ENCODE measurements around the gene TP73.

Gene TP73

DNA sequence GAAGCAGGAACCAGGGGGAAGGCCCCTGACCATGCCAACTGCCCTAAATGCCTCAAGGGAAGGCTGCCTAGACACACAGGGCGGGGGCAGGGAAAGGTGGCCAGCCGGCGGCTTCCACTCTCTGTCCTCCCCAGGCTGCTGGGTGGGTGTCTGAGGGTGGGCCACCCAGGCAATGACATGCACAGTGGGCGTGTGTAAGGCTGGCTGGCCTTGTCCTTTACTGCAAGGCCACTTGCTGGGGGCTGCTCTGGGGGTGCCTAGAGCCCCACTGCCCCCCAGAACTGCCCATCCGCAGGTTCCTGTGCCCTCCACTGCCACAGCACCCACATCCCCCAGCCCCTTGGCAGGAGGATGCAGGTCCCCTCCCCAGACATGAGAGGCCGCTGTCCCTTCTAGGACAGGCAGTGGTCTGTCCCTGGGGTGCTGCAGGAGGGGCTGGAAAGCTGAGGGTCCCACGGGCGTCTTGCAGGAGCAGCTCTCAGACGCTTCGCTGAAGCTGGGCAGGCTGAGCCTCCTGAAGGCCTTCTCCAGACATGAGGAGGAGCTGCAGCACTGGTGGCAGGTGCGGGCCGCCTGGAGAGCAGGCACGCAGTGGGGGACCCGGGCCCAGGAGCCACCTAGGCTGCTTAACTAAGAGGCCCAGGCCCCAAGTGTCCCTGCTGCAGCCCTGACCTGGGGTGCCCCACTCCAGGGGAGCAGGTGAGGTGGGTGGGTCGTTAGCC is 110.0 kb downstream of the TP73 start:
- no peaks in the 10 kb centered on the region for H3K4me1 Mint-ChIP-seq
- H3K27ac Mint-ChIP-seq = no peak overlapping the region
- H3K4me3 Mint-ChIP-seq = no peak overlapping the region
- no peak for DNase-seq
- H3K27me3 Mint-ChIP-seq = peaks cover 25% of the 10 kb centered on the region
- no peaks in the 10 kb centered on the region for H3K9me3 Mint-ChIP-seq
- no peak for ATAC-seq

DNA sequence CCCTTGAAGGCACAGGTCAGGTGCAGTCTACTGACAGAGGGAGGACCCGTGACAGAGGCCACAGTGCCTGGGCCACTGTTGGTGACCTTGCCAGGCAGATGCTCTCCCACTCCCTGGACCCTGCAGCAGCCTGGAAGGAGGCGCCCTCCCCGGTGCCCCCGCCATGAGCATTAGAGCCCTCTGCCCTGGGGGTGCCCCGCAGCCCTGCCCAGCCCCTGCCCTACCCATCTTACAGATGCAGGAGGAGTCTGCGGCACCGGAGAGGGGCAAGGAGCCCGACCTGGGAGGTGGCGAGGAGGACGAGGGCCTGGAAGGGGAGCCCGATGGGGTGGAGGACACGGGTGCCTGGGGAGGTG is 110.5 kb downstream of the TP73 start:
- ATAC-seq (peak; percentile 45), DNase-seq (no peak)
- Mint-ChIP-seq H3K27me3 (peaks cover 25% of the 10 kb centered on the region), H3K4me1 (no peaks in the 10 kb centered on the region), H3K9me3 (no peaks in the 10 kb centered on the region), H3K4me3 (no peak overlapping the region), H3K27ac (no peak overlapping the region)

DNA sequence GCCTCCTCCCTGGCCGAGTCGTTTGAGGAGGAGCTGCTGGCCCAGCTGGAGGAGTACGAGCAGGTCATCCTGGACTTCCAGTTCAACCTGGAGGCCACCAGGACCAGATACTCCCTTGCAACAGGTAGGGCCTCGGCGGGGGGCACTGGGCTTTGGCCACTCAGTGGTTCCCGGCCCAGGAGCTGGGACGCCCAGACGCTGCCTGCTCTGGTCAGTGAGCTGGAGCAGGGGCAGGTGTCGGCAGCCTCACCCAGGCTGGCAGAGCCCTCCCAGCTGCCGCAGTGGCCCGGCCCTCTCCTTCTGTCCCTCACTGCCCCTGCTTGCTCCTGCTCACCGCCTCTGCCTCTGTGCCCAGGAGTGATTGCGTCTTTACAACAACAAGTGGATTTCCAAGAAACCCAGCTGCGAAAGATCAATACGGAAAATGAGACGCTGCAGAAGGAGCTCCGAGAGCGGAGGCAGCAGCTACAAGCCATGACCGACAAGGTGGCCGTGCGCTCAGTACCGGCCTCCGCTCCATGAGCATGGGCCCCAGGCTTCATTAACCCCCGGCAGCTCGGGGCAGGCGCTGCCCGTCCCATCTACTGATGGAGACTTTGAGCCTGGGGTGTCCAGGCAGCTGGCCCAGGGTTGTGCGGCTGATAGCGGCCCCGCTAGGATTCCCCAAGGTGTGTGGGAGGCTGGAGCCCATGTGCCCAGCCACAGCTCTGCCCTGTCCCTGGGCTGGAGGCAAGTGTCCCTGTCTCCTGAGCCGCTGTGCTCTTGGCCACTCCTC is 111.2 kb downstream of the TP73 start:
- Mint-ChIP-seq H3K27me3 (peaks cover 25% of the 10 kb centered on the region), H3K4me1 (no peaks in the 10 kb centered on the region), H3K4me3 (no peak overlapping the region), H3K9me3 (no peaks in the 10 kb centered on the region), H3K27ac (no peak overlapping the region)
- ATAC-seq (no peak), DNase-seq (no peak)

DNA sequence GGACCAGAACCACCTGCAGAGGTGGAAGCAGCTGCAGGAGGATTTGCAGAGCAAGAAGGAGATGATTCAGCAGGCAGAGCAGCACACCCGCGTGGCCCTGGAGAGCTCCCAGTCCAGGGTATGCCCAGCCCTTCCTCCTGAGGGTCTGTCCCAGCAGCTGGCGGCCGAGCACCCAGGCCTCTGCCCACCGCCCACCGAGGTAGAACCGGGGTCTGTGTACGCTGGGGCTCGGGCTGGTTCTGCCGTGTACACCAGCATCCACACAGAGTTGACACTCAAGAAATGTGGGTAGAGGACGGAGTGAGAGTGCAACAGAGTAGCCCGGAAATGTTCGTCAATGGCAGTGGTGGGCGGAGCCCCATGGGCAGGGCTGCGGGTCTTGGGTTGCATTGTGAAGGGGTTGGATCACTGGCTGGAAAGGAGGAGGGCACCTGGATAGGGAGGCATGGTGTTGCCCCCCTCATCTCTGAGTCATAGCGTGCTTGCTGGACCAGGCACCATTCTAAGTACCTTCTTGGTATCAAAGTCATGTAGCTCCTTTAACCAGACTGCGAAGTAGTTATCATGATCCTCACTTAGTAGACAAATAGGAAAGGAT is 115.1 kb downstream of the TP73 start:
- Mint-ChIP-seq H3K4me3 (no peak overlapping the region), H3K27ac (no peak overlapping the region)

DNA sequence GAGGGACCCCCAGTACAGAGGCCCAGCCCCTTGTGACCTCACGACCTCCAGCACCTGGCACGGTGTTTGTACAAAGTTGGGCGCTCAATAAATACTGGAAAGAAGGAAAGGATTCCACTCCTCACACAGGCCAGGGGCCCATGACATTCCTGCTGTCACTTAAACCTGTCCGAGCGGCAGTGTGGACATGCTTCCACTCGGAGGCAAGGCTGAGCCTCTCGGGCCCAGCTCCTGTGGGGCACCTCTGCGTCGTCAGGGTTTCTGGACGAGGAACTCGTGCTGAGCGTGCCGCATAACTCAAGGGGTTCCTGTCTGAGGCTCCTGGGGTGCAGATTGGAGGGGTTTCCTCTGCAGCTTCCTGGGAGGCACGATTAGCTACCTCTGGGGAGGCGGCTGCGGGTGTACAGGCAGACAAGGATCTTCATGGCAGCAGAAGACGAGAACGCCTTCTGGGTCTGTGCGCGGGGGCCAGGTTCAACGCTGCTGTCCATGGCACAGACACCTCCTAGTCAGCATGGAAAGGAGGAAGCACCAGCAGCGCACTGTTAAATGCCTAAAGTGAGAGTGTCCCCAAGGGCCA is 116.6 kb downstream of the TP73 start:
- no peak for DNase-seq
- Mint-ChIP-seq H3K27me3 (no peaks in the 10 kb centered on the region), H3K9me3 (no peaks in the 10 kb centered on the region), H3K4me1 (peaks cover 26% of the 10 kb centered on the region), H3K4me3 (no peak overlapping the region), H3K27ac (no peak overlapping the region)
- no peak for ATAC-seq

More for the DNA sequence above, 115.1 kb downstream of the TP73 start:
- ATAC-seq = no peak
- no peak for DNase-seq
- H3K9me3 Mint-ChIP-seq = no peaks in the 10 kb centered on the region
- H3K4me1 Mint-ChIP-seq = peaks cover 18% of the 10 kb centered on the region
- no peaks in the 10 kb centered on the region for H3K27me3 Mint-ChIP-seq

DNA sequence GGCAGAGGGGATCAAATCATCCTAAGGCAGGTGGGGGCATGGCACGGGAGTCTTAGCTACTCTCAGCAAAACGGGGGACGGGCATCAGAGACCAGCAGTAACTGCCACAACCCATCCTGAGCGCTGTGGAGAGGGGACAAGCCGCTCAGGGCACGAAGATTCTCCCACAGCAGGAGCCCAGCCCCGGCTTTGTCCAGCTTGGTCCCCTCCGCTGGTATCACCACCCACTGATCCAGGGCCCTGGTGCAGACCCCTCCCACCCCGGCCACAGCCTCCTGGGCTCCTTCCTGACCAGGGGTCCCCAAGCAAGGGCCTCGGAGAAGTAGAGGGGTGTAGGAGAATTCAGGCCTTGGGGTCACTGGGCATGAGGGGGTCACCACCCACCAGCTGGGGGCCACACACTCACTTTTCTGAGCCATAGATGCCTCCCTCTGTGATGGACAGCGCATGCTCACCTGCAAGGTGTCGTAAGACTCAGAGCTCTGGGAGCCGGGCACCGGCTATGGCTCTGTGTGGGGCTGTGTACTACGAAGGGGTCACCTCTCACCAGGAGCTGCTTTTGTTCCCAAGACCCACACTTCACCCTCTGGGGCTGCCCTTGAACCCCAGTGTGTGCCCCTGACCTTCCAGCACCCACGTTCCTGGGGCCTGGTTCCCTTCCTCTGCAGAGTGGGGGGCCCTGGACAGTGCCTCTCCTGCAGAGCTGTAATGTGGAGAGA is 117.9 kb downstream of the TP73 start:
- H3K4me1 Mint-ChIP-seq = peaks cover 27% of the 10 kb centered on the region
- no peak for DNase-seq
- ATAC-seq = no peak
- peak overlapping the region in 1 of 2 donors; percentile 89 for H3K27ac Mint-ChIP-seq
- no peaks in the 10 kb centered on the region for H3K9me3 Mint-ChIP-seq
- peak overlapping the region; percentile 45 to 80 for H3K4me3 Mint-ChIP-seq
- H3K27me3 Mint-ChIP-seq = no peaks in the 10 kb centered on the region

DNA sequence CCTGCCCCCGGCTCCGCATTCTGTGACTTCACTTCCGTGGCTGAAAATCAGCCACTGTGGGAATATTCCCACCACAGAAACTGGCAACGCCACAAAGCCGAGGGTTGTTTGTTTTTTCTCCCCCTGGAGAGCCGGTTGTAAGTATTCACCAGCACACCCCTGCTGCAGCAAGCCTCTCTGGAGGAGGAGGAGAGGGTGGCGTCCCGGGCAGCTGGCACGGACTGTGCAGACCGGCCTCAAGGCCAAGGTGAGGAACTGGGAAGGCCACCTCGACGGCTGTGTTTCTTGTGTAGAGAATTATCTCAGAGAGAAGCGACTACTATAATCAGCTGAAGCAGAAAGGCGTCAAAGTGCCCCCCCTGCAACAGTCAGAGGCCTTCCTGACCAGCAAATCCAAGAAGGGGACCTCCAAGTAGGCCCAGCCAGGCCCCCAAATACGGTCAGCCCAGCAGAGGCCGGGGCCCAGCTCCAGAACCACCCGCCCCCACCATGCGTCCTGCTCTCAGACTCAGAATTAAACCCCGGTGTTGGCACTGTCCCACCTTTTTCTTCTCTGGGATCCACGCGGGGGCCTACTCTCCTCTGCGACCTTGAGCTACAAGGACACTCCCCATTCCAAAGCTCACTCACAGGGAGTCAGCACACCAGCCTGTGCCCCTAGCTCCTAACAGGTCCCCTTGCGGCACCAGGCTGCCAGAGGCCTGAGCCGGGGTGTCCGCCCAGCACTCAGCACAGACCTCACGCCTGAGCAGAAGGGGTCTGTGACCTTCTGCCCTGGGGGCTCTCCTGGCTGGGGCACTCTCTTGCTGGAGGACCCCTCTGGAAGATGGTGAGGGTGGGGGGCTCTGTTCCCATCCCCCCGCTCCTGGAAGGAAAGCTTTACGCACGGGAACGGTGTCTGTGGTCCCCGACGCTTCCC is 119.1 kb downstream of the TP73 start:
- H3K4me1 Mint-ChIP-seq = peaks cover 39% of the 10 kb centered on the region
- peak; percentile 4 for ATAC-seq
- H3K27me3 Mint-ChIP-seq = no peaks in the 10 kb centered on the region
- H3K27ac Mint-ChIP-seq = peak overlapping the region; percentile 65 to 85
- H3K4me3 Mint-ChIP-seq = peak overlapping the region; percentile 80 to 90
- no peaks in the 10 kb centered on the region for H3K9me3 Mint-ChIP-seq
- DNase-seq = no peak

DNA sequence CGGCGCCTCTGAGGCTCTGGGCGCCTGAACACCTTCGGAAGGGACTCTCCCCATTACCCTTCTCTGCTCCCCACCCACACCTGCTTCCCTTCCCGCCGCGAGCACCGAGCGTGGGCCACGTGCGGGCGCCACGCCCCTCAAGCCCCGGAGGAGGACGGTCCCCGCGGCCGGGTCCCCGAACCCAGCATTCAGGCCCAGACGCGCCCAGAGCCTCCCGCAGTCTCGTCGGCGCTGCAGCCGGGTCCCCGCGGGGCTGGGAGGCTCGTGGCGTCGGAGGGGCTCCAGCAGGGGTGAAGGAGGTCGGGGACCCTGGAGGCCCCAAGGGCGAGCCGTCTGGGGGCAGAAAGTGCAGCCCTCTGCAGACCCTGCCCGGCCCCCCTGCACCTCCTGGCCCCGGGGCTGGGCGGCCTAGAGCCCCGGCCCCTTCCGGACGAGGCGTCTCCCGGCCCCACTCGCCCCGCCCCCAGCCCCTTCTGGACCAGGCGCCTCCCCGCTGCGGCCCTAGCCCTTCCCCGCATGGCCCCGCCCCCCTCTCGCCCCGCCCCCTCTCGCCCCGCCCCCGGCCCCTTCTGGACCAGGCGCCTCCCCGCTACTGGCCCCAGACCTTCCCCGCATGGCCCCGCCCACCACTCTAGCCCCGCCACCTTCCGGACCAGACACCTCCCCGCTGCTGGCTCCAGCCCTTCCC is 119.9 kb downstream of the TP73 start:
- Mint-ChIP-seq H3K4me1 (peaks cover 39% of the 10 kb centered on the region), H3K27me3 (no peaks in the 10 kb centered on the region), H3K9me3 (no peaks in the 10 kb centered on the region), H3K4me3 (peak overlapping the region; percentile 80 to 90), H3K27ac (peak overlapping the region; percentile 65 to 85)
- DNase-seq = peak; percentile 80 to 88
- peak; percentile 80 for ATAC-seq

DNA sequence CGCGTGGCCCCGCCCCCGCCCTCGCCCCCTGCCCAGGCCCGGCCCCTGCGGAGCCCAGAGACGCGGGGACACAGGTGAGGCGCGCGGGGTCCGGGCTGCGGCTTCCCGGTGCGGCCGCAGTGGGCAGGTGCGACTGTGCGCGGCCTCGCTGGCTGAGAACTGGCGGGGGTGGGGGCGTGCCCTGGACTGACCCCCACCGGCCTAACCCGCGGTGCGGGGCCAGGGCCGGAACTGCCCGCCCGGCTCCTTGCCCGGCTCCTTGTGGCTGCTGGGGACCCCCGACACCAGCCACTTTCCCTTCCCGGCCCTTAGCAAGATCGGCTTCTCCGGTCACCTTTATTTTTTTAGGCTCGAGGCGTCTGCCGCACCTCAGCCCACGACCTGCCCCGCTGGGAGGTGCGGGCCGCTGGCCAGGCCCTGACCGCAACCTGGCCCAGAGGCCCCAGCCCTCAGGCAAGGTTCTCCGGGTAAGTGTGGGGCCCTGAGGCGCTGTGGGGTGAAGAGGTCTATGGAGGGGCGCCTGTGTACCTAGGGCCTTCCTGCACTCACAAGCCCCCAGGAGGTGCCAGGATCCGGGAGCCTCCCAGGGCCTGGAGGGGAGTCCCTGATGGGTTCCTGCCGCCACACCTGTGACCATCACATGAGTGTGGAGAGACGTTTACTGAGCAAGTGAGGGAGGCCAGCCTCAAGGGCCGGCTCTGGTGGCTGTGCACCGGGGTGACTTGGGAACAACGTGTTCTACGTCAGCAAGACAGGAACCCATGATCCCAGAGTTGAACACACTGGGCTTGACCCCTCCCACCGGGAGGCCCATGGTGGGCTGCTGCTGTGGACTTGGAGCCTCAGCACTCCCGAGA is 120.6 kb downstream of the TP73 start, which contains the start of gene SMIM1:
Gene SMIM1, plus strand, starts transcription at position 35 of the 857 bp plus-strand sequence. CDS start 2,625 bp downstream, outside the sequence.
- Mint-ChIP-seq H3K27ac (peak within 1 kb of the TSS; percentile 65 to 85), H3K4me3 (peak within 1 kb of the TSS; percentile 80 to 90), H3K27me3 (no peaks in the 10 kb centered on the region), H3K4me1 (peaks cover 39% of the 10 kb centered on the region), H3K9me3 (no peaks in the 10 kb centered on the region)
- DNase-seq (peak in 1 of 2 donors; percentile 28), ATAC-seq (no peak)

DNA sequence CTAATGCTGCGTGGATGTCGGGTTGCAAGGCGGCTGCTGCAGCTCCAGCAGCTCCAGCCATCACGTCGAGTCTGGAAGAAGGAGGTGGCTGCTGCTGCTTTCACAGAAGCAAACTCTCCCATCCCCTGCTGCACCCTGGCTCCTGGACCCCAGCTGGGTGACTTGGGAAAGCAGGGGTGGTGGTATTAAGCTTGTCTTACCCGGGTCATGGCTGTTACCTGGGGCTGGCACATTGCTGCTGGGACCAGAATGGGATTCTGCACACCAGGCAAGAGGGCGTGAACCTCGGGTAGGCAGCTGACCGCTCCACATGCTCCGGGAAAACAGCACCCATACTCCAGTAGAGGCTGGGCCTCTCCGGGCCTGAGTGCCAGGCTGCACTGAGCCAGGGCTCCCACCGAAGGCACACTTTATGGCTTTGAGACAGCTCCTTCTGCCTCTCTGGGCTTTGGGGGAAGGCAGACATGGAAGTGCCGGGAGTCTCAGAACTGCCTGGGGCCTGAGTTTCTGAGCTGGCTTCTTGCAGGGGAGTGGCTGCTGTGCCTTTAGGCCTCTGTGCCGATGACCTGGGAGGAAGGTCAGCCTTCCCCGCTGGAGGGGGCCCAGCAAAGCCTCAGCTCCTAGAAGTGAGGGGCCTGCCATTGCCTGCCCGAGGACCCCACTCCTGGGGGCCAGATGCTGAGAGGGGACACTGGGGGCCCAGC is 121.4 kb downstream of the TP73 start:
- Mint-ChIP-seq H3K27me3 (no peaks in the 10 kb centered on the region), H3K27ac (peak overlapping the region in 1 of 2 donors; percentile 34), H3K4me1 (peaks cover 39% of the 10 kb centered on the region), H3K4me3 (peak overlapping the region in 1 of 2 donors; percentile 79), H3K9me3 (no peaks in the 10 kb centered on the region)
- DNase-seq = no peak
- ATAC-seq = no peak

DNA sequence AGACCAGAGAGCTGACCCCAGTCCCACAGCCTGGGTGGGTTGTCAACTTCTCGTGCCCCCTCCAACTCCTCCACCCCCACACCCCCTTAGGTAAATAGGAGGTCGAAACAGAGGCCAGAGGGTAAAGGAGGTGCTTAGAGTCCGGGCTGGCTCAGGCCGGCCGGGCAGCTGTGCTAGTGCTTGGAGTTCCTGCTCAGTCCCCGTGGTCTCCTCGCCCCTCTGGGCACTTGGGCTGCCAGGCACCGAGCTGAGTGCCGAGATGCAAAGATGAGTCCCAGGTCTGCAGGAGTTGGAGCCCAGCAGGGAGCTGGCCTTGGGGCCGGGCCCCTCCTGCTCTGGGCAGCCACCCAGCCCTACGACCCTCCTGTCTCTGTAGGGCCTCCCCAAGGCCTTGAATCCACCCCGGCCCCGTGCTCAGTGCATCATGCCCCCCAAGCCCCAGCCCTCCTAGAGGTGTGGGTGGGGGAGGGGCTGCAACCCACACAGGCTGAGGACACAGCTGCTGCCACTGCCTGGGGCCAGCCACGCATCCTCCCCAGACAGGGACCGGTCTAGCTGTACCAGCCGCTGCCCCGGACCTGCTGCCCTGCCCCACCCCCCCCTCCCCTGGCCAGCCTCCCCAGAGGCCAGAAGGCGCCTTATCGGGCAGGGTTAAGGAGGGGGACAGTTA is 122.1 kb downstream of the TP73 start:
- H3K4me3 Mint-ChIP-seq = no peak overlapping the region
- no peaks in the 10 kb centered on the region for H3K9me3 Mint-ChIP-seq
- H3K27me3 Mint-ChIP-seq = no peaks in the 10 kb centered on the region
- H3K4me1 Mint-ChIP-seq = peaks cover 39% of the 10 kb centered on the region
- ATAC-seq (no peak), DNase-seq (no peak)
- no peak overlapping the region for H3K27ac Mint-ChIP-seq

DNA sequence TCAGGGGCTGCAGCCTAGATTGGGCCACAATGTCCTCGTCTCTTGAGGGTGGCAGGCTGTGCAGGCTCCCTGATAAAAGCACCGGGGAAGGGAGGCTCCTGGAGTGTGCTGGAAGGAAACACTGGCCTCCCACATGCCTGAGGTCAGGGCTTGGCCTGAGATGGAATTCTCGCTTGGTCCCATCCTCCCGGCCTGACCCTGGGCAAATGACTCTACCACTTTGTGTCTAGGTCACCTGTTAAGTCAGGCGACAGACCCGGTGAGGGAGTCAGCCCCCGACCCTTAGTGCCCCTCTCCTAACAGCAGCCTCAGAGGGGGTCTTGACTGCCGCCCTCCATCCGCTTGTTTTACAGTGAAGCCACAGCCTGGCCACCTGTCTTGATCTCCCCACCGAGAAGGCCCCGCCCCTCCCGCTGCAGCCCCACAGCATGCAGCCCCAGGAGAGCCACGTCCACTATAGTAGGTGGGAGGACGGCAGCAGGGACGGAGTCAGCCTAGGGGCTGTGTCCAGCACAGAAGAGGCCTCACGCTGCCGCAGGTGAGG is 122.7 kb downstream of the TP73 start:
- H3K27ac Mint-ChIP-seq = no peak overlapping the region
- no peaks in the 10 kb centered on the region for H3K9me3 Mint-ChIP-seq
- H3K4me3 Mint-ChIP-seq = no peak overlapping the region
- DNase-seq (no peak), ATAC-seq (no peak)
- H3K27me3 Mint-ChIP-seq = no peaks in the 10 kb centered on the region
- H3K4me1 Mint-ChIP-seq = peaks cover 39% of the 10 kb centered on the region
